Measurements from ENCODE around the gene RSKR.

GRCh38 chr17:28567604-28568003 lies 46.4 kb downstream of the RSKR start:
- no peak for TF ChIP-seq EZH2 (IDR thresholded peaks at IDR 0.05)
- no peak for TF ChIP-seq CTCF (IDR thresholded peaks at IDR 0.05 in 2 of 3, conservative IDR thresholded peaks at IDR 0.05 in 1 of 3; ENCODE audit: borderline replicate concordance in 1 of 3, insufficient read depth in 1 of 3, low read depth in 2 of 3, low read length in 2 of 3)
- TF ChIP-seq JUND (IDR thresholded peaks at IDR 0.05): no peak
- no peak for TF ChIP-seq EZH2phosphoT487 (IDR thresholded peaks at IDR 0.05; ENCODE audit: borderline replicate concordance)

Measured in HCT116 (cell line).